Activated CD4-positive, CD25-positive, alpha-beta regulatory T cell treated with anti-CD3 and anti-CD28 coated beads, Interleukin-2, amount 50 U/mL, for 72 hours (primary cell): ENCODE measurements around the gene DPY19L1.
"Not testable (repeated sequence)": the region's sequence is repeated elsewhere in the genome, so short reads cannot be mapped to it uniquely, and the experiment has no call there.

Experiments
- DNase-seq: peaks from one replicate; pipeline ENCODE4 v3.0.0; 2021

The DPY19L1 gene

GRCh38 chr7:34912236-34912635, 125.0 kb downstream of the DPY19L1 start:
- no peak for DNase-seq

DNA sequence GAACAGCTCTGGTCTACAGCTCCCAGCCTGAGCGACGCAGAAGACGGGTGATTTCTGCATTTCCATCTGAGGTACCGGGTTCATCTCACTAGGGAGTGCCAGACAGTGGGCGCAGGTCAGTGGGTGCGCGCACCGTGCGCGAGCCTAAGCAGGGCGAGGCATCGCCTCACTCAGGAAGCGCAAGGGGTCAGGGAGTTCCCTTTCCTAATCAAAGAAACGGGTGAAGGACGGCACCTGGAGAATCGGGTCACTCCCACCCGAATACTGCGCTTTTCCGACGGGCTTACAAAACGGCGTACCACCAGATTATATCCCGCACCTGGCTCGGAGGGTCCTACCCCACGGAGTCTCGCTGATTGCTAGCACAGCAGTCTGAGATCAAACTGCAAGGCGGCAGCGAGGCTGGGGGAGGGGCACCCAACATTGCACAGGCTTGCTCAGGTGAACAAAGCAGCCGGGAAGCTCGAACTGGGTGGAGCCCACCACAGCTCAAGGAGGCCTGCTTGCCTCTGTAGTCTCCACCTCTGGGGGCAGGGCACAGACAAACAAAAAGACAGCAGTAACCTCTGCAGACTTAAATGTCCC, 130.9 kb downstream of the DPY19L1 start:
- DNase-seq = not testable (repeated sequence)

DNA sequence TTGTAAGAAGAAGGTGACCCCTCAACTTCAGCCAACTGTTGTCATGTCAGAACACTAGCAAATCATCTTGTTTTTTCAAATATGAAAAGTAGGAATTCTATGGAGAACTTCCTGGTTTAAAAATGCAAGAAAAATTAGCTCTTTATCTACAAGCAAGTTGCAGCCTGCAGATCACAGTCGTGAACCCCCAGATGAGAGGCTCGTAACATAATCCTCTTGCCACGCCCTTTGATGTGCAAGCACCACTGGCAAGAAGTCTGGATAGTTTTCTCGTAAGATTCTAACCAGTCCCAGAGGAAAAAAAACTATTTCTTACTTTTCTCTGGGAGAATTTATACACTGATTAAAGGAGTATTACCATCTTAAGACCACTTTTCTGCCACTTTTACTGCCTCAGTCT, 132.3 kb downstream of the DPY19L1 start:
- no peak for DNase-seq

DNA sequence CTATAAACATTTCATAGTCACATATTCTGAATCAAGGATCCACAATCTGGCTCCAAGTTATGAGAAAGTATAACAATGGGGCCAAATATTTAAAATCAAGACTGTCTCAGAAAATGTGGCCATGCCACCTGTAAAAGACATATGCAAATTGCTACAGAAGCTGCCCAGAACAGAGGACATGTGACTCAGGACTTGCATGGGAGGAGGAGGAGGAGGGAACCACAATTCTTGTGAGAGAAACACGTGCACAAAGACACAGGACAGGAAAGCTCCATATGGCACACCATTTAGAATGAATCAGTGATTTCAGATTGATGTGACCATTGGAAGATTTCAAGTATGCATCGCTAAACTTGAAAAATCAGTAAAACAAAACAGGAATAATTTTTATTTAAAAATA, 133.4 kb downstream of the DPY19L1 start:
- not testable (repeated sequence) for DNase-seq

- no peak for DNase-seq
Observed at GRCh38 chr7:34902182-34902581, 135.1 kb downstream of the DPY19L1 start.

- no peak for DNase-seq
Observed at GRCh38 chr7:34900891-34901513, 136.3 kb downstream of the DPY19L1 start.

DNA sequence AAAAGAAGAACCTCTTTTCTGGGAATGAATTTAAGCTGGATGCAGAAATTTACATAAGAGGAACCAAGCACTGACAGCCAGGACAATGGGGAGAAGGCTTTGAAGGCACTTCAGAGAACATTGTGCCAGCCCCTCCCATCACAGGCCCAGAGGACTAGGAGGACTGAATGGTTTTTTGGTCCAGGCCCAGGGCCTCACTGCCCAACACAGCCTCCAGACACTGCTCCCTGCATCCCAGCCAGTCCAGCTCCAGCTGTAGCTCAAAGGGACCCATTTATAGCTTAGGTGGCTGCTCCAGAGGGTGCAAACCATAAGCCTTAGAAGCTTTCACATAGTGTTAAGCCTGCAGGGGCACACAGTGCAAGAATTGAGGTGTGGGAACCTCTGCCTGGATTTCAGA, 142.1 kb downstream of the DPY19L1 start:
- DNase-seq = no peak

DNA sequence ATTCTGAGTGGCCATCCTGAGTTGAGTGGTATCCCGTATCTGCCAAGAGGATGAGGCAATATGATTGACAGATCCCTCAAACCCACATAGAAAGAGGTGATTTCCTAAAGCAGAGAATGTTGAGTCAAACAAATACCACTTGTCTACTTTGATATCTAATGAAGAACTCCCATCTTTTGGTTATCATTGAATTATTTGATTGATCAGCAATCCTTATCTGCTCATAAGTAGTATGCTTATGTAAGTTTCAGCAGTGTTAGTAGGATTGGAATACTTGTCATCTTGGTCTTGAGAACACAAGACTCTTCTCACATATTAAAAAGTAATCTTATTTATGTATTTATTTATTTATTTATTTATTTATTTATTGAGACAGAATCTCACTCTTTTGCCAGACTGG, 147.3 kb downstream of the DPY19L1 start:
- no peak for DNase-seq

DNA sequence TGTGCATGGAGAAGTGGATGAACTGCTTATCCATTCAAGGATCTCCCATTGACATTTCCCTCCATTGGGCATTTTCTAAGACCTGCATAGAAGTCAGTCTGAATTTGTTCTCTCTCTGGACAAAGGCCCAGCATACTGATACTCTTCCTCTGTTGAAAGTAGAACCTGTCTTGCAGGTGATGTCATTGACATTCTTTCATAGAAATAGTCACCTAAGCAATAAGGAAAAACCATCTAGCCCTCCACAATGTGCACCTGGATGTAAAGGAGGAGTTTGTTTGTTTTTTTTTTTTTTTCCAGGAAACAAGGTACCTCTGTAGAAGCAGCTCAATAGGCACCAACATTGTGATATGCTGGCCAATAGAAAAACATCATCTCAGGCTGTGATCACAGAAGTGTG, 150.4 kb downstream of the DPY19L1 start:
- DNase-seq = no peak

DNA sequence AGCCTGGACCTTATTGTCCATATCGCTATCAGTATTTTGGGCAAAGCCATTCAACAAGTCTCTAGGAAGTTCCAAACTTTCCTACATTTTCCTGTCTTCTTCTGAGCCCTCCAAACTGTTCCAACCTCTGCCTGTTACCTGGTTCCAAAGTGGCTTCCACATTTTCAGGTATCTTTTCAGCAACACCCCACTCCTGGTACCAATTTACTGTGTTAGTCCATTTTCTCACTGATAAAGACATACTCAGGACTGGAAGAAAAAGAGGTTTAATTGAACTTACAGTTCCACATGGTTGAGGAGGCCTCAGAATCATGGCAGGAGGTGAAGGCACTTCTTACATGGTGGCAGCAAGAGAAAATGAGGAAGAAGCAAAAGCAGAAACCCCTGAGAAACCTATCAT, 153.4 kb downstream of the DPY19L1 start:
- DNase-seq = not testable (repeated sequence)

DNA sequence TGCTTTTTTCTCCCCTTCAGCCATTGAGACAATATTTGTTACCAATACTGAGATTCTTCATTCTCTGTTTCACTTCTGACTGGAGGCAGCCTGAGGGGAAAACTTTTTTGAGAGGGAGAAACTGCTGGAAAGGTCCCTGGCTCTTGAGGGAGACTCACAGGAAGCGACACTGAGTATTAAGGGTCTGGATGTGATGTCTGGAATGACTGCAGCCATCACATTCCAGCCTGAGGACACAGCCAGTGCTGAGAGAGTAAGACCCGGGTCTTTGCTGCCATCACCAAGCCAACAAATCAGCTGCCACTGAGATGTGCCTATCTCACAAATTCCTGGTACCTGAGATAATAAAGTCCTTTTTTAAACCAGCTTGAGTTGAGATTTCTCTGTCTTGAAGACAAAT, 157.4 kb downstream of the DPY19L1 start:
- no peak for DNase-seq

GRCh38 chr7:34878944-34879735, 158.1 kb downstream of the DPY19L1 start:
- not testable (repeated sequence) for DNase-seq
